NCI-H446 (cell line): ENCODE data around the gene CCDC154.
"Not testable (repeated sequence)": the region's sequence is repeated elsewhere in the genome, so short reads cannot be mapped to it uniquely, and the experiment has no call there.

ENCODE experiments used
- DNase-seq, 2 experiments: peaks; one replicate each; lab custom pipeline; 2025; lab: John Stamatoyannopoulos, UW

CCDC154 gene

DNA sequence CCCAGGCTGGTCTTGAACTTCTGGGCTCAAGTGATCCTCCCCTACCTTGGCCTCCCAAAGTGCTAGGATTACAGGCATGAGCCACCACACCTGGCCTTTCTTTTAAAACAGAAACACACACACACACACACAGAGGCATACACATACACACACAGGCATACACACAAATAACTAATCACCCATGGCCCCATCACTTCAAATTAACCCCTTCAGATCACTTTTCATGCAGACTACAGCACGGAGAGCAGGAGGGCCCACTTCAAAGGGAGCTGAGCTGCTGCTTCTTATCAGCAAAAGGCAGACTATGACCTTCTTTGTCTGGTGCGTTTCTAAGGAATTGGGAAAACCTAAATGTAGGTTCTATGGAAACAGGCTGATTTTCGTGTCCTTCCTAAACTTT, 28.6 kb upstream of the CCDC154 start:
- DNase-seq = no peak

DNA sequence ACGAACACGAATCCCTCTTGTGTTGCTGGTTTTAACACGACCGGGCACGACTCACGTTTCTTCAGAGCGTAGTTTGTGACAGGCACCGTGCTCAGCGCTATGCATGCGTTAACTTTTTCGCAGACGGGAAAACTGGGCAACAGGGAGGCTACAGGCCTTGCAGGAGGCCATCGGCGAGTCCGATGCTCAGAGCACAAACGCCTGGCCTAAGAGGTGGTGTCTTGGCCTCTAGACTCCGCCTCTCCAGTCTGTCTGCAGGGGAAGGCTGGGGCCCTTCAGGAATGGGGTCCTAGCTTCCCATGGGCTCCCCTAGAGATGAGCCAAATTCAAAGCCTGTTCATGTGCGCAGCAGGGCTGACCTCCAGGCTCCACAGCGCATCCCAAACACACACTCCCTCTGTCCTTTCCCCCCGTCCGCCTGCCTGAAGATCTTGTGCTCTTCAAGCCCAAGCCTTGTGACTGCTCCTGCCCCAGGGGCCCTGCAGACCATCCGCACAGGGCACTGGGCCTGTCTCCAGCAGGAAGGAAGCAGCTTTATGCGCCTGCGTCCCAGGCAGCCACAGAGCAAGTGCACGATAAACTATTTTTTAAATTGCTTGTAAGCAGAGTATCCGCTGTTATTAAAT, 27.3 kb upstream of the CCDC154 start:
- DNase-seq = no peak

DNA sequence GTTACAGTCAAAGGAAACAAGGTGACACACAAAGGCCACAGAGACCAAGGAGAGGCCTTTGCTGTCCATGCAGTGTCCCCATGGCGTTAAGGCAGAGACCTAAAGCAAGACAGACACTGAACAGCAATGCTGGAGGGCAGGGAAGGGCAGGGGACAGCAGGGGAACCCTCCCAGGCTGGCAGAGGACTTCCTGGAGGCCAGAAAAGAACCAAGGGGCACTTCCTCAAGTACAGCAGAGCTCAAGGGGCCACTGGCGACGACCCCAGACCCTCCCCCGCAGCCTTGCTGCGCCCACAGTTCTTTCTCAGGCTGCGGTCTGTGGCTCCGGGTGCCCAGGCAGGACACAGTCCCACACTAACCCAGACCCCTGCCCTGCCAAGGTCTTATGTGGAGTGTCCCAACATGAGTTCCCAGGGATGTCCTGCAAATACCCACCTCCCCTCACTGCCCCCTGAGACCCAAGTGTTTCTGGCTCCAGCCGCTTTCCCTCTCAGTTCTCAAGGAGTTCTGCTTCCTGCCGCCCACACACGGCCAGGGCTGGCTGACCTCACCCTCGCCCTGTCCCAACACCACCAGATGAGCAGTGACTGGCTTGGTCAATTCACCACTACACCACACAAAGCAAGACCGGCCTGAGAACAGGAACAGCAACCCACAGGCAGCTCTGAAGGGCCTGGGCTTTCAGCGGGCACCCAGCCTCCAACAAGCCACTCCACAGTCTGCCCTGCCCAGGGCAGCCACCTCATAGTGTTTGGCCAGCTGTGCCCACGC, 26.3 kb upstream of the CCDC154 start:
- no peak for DNase-seq

DNA sequence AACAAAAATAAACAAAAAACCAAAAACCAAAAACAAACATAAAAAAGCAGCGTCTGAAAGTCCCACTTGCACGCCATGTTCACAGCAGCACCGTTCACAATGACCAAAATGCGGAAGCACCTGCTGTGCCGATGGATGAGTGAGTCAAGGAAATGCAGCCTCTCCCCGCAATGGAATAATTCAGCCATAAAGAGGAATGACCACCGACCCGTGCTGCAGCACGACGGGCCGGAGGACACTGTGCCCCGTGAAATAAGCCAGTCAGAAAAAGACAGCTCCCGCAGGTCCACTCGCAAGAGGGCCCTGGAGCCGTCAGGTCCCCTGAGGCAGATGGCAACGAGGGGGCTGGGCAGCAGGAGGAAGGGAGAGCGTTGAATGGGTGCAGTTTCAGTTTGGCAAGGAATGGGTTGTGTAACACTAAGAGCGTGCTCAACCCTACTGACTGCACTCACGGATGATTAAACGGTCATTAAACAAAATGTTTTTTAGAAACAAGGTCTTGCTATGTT, 25.4 kb upstream of the CCDC154 start:
- DNase-seq = no peak

DNA sequence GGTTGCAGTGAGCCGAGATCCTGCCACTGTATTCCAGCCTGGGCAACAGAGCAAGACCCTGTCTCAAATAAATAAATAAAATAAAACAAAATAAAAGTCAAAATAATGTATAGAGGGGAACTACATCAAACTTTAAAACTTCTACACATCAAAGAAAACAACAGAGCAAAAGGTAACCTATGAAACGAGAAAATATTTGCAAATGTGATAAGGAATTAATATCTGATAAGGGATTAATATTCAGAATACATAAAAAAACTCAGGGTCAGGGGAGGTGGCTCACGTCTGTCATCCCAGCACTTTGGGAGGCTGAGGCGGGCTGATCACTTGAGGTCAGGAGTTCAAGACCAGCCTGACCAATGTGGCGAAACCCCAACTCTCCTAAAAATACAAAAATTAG, 24.8 kb upstream of the CCDC154 start:
- DNase-seq = not testable (repeated sequence)

DNA sequence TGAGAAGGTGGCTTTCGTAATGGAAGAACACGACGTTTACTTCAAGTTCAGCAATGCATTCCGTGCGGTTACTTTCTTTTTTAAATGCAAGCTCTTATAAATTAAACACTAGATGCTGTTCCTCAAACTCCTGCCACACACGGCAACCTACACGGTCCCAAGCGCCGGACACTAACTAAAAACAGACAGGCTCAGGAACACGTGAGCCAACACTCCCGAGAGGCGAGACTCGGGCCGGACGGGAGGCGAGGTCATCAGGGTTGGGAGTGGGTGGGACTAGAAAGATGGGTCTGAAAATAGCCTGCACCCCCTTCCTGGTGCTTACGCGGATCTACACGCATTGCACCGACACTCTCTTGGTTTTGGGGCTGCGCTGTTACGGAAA, 24.1 kb upstream of the CCDC154 start:
- DNase-seq = no peak

DNA sequence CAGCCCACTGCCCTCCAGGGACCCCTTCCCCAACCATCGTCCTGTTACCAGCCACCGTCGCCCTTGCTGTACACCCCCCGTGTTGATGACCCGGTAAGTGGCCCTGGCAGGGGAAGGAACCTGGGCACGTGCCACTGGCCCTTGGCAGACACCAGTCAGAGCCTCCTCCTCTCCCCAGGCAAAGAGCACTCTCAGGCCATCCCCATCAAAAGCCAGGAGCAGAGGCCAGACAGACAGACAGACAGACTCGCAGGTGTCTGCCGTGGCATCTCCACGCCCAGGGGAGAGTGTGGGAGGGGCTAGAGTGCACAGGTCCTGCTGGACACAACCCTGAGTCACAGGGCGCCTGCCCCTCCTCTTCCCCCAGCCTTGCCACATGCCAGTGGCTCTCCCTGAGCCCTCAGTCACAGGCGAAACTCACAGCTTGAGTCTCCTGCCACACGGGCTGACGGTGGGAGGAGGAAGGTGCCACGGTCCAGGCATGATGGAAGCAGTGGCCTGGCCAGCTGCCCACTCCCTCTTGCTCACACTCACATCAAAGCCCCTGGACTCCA, 22.7 kb upstream of the CCDC154 start:
- no peak for DNase-seq

DNA sequence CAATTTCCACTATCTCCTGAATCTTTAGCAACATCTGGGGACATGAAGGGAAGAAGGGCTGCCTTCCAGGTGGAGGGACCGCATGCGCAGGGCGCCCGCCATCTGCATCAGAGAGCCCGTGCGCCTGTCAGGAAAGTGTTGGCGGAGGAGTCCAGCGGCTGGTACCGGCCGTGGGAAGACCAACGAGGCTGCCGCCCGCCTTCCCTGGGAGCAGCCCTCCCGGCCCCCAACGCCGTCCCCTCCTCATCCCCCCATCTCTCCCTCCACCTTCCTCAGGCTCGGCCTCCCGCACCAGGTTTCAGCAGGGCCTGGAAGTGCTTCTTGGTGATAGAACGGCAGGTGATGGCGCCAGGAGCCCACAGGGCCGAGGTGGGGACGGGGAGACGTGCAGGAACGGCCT, 21.7 kb upstream of the CCDC154 start:
- no peak for DNase-seq

DNA sequence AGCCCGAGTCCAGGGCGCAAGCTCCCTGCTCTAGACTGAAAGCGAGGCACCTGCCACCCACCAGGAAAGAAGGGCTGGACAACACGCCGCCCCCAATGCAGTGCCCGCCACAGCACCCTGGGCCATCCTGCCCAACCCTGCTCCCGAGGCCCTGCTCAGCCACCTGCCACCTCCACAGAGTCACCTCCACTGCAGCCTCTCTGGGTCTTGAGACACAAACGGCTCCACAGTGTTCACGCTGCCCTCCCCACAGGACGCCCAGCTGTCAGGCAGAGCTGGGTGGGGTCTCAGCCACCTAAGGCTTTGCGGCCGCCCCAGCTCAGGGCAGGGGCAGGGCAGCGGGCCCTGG, 21.2 kb upstream of the CCDC154 start:
- DNase-seq = no peak

DNA sequence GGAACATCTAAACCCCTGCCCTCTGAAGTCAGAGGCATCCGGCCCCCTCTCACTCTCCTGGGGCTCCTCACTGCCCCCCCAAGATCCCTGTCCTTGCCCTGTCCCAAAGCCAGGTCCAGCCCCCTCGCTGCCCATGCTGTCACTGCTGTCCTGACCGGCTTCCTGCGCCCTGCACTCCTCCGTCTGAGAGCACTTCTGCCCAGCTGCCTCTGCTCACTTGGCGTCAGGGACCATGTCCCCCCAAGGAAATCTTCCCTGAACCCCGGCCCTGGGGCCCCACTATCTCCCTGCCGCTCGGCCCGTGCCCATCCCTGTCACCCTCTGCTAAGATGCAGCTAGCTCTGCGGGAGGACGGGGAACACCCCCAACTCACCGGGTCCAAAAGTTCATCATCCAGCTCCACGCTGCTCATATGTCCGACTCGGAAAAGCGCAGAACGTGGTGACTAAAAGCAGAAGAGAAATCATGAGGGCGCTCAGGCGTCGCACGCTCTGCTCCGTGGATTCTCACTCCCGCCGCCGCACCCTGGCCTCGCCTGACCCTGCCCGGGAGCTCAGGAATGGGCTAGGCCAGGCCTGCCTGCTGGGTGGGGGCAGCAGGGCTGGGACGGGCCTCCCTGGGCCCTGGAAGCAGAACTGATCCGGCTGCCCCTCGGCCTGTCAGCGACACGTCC, 20.7 kb upstream of the CCDC154 start:
- DNase-seq = no peak

DNA sequence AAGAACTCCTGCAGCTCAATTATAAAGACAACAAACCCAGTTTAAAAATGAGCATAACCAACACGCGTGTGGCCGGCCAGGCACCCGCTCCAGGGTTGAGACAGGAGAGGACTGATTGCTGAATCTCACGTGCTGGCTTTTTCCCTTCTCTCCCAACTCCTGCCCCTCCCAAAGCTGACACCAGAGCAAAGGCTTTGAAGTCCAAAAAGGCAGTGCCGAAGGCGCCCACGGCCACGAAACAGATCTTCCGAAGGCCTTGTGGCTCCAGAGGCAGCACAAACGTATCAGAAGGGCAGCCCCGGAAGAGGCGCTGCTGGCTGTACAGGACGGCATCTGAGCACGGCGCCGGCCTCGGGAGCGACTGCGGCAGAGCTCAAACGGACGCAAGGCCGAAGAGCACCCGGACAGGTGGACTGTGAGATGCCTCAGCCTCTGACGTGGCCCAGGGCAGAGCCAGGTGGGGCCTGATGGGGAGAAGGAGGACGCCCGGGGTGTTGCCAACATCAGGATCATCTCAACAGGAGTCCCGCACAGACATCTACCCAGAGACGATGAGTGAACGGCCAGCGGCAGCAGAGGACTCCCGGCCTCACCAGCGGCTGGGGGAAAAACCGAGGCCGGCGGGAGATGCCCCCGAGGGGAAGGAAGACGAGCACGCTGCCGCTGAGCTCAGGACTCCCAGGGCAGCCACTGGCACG, 20.0 kb upstream of the CCDC154 start:
- no peak for DNase-seq

DNA sequence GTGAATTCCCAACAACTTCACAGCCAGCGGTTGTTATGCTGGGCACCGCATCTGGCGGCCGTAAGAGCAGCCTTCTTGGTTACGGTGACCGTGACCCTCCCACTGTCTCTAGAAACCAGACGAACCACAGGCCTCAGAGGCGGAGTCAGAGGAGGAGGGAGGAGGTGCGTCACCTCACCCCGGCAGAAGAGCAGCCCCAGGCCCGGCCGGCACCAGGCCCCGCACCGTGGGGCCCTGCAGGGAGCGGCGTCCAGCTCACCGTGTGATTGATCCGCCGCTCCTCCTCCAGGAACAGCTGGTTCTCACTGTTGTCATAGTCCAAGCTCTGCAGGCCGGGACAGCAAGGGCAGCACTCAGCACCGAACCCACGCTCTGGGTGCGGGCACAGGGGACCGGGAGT, 16.8 kb upstream of the CCDC154 start:
- DNase-seq = no peak

DNA sequence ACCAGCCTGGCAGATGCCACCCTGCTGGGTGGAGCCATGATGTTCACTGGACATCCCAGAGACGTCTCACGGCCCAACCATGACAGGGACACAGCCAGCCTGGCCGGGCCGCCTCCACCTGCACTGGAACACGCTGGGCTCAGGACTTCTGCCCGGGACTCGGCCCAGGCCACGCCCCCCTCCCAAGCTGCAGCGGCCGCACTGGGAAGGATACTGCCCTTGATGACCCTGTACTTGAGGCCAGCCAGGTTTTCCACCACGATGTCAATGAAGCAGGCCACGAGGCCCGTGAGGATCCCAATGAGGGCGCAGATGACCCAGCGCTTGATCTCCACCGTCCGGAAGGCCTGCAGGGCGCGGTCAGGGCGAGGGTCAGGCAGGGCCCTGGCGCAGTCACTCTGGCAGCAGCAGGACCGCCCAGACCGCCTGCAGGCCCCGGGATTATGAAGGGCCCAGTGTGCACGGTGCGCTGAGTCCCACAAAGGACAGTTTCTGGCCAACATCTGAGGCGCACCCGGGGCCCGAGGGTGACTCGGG, 16.3 kb upstream of the CCDC154 start:
- no peak for DNase-seq

DNA sequence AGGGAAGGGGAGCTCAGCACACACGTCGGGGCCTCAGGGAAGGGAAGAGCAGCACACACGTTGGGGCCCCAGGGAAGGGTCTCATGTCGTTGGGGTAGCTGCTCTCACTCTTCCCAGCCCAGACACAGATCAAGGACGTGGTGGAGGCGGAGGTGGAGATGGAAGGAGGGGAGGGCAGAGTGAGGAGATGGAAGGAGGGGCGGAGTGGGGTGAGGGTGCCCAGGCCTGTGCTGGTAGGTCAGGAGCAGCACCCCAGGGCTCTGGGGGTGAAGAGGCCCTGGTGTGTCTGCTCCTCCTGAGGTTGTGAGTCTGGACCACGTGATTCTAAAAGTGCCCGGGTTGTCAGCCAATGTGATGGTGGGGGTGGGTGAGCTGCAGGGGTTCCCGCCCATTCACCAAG, 15.6 kb upstream of the CCDC154 start:
- no peak for DNase-seq

DNA sequence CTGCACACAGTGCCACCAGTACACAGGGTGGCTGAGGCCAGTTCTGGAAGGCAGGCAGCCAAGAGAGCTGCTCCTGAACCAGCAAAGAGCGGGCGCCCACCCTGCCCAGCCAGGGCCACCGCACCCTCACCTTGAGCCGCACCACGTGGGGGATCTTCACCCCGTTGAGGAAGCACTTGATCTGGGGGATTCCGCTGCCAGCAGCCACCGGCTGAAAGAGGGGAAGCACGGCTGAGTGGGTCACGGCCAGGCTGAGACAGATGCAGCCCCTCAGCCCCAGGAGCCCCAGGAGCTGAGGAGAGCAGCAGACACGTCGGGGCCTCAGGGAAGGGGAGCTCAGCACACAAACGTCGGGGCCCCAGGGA, 14.6 kb upstream of the CCDC154 start:
- no peak for DNase-seq

DNA sequence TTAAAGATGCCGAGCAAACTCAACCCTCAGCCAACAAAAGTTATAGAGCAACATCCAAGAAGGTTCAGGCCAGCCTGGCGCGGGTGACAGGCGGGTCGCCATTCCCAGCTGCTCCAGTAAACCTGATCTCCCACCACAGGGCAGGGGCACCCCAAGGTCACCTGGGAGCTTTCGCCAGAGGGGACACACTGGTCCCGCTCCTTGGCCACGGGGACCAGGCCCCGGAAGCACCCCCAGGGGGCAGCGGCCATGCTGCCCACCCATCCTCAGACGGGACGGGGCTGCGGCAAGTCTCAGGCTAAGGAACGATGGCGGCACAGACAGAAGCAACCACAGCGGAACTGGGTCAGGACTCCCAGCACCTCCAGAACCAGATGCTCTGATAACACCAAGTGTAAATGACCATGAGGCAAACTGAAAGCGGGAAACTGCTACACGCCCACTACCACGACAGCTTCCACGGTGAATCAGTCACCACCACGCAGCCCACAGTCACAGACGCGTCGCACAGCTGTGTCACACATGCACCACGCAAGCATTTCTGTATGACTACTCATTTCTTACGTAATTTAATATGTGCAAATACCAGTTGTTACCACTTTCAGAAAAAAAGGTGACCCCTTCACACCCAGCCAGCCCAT, 14.1 kb upstream of the CCDC154 start:
- no peak for DNase-seq

DNA sequence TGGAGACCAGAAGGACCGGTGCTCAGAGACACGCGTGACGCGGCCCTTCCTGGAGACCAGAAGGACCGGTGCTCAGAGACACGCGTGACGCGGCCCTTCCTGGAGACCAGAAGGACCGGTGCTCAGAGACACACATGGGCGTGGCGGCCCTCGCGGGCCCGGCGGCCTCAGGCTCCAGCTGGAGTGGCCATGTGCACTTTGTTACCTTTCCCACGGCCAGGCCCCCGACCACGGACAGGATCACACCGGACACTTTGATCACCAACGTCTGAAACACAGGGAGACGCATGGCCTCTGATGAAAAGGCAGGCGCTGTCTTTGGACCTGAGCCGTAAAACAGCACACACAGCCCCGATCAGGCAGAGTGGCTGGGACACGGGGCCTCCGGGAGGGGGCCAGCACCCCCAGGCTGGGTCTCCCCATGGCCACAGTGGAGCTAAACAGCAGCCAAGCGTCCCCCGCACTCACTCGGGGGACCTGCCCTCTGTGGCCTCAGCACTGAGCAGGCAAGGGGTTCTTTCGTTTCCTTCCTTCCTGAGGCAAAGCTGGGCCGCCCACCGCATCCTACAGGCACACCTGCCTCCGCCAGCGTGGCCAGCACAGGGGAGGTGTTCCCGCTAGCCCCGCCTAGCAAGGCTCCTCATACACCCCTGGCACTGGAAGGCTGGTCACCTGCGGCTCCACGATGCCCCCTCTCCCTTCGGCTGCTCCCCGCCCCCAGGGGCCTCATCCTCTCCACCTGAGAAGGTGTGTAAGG, 13.3 kb upstream of the CCDC154 start:
- DNase-seq = no peak

DNA sequence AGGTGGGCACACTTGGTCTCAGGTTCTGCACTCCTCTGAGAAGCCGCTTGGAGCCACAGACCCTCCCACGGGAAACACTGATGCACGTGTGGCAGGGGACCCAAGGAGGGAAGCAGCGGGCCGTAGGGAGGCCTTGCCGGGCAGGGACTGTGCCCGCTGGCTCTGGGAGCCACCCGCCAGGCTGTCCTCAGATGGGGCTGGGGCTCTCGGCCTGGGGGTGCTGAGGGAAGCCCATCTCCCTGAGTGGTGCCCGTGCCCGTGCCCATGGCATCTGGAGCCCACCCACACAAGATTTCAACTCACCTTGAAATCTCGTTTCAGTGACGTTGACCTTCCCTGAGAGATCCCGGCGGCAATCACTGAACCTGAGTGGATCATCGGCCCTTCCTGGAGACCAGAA, 12.6 kb upstream of the CCDC154 start:
- no peak for DNase-seq

DNA sequence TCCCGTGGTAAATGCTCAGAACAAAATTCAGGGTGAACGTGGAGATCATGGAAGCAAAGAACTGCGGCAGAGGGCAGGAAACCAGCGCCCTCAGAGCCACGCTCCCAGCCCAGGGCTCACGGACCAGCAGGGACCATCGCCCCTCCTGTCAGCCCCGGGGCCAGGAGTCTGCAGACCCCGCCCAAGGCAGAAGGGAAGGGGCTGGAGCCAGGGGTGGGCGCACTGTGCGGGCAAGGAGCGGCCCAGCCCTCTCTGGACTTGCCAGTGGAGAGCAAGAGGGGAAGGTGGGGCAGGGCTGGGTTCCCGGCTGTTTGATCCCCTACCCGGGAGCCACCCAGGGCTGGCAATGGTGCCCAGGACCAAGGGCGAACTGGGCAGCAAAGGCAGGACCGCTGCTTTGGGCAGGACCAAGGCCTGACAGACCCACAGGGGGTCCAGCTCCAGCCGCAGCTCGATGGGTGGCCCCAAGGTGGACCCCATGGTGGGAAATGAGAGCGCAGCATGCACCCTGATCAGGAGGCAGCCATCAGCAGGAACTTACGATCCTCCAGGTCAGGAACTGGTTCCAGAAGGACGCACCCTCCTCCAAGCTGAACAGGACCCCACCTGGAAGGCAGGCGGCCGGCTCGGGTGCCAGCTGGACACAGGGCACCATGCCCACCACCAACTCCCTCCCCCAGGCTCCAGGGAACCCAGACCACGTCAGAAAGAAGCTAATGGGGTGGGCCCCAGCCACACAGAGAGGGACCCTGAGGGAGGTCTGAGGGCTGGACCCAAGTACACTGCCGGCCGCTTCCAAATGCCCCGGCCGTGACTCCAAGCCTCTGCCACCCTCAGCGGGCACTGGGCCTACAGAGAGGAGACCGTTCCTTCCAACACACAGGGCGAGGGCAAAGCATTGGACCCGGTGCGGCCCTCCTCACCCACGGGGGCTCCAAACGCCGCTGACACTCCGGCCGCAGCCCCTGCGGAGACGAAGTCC, 11.1 kb upstream of the CCDC154 start:
- no peak for DNase-seq

DNA sequence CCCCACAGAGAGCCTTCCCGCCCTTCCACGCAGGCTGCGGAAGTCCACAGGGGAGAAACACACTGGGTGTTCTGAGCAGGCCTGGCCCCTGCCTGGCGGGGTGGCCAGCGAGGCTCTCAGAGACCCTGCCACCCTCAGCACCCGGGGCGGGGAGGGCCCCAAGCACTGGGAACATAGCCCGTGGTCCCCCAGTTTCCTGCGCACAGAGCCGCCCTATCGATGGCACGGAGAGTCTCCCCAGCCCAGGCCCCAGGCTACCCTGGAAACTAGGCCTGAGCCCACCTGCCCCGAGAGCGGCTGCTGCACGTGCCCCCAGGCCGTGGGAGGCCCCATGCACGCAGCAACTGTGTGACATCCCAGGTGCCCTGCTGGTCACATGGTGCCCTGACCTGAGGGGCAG, 10.2 kb upstream of the CCDC154 start:
- DNase-seq = no peak
